Measurements from ENCODE around the gene HSPA13. TPM values are rescaled to one million over a fixed set of nuclear protein-coding genes. Genes with fewer than 3 reads are reported as not detected.

HSPA13 gene, protein sequence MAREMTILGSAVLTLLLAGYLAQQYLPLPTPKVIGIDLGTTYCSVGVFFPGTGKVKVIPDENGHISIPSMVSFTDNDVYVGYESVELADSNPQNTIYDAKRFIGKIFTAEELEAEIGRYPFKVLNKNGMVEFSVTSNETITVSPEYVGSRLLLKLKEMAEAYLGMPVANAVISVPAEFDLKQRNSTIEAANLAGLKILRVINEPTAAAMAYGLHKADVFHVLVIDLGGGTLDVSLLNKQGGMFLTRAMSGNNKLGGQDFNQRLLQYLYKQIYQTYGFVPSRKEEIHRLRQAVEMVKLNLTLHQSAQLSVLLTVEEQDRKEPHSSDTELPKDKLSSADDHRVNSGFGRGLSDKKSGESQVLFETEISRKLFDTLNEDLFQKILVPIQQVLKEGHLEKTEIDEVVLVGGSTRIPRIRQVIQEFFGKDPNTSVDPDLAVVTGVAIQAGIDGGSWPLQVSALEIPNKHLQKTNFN
- total RNA-seq = 12.5 TPM

DNA sequence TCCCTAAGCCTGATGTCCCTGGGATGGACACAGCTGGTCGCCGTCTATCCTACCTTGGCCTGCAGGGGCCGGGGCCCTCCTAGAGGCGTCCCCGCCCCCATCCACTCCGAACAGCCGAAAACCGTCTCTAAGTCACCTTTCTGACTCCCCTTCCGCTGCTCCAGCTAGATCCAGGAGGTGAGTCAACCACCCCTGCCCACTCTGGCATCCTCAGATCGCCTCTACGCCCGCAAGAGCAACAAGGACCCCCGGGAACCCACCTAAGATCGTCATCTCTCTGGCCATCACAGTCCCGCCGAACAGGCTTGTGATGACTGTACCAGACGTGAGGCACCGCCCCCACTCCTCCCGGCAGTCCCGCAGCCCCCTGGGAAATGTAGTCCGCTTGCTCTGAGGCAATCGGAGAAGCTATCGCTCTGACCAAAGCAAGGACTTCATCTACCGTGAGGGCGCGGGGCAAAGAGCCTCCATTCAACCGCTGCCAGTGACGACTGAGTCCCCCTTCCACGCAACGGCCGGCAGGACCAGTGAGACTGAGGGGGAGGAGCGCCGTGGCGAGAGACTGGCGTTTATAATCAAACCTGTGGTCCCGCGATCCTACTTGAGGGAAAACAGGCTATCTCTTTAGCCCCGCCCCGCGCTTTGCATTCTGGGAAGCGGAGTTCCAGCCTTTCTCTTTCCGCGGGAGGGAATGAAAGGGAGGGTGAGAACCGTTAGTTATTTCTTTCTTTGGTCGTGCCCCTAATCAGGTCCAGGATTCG is at the start of gene HSPA13:
HSPA13 (minus strand) TSS at position 312 of the 761 bp plus-strand sequence; CDS start at position 285, 27 bp downstream.
- H3K36me3 ChIP-seq = peaks cover 0 to 7% of the 10 kb centered on the region in 2 donors
- H3K9me3 ChIP-seq = no peaks in the 10 kb centered on the region
- TF ChIP-seq POLR2AphosphoS5 (IDR thresholded peaks at IDR 0.05; ENCODE audit: insufficient read depth in 1 of 2, low read depth in 1 of 2) = peak; percentile 91 to 98
- TF ChIP-seq POLR2A (IDR thresholded peaks at IDR 0.05) = peak in 1 of 2 donors; percentile 67
- TF ChIP-seq, protein P1, sequence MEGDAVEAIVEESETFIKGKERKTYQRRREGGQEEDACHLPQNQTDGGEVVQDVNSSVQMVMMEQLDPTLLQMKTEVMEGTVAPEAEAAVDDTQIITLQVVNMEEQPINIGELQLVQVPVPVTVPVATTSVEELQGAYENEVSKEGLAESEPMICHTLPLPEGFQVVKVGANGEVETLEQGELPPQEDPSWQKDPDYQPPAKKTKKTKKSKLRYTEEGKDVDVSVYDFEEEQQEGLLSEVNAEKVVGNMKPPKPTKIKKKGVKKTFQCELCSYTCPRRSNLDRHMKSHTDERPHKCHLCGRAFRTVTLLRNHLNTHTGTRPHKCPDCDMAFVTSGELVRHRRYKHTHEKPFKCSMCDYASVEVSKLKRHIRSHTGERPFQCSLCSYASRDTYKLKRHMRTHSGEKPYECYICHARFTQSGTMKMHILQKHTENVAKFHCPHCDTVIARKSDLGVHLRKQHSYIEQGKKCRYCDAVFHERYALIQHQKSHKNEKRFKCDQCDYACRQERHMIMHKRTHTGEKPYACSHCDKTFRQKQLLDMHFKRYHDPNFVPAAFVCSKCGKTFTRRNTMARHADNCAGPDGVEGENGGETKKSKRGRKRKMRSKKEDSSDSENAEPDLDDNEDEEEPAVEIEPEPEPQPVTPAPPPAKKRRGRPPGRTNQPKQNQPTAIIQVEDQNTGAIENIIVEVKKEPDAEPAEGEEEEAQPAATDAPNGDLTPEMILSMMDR (IDR thresholded peaks at IDR 0.05) = no peak
- H3K27ac ChIP-seq = peak within 1 kb of the TSS; percentile 90
- peak within 1 kb of the TSS; percentile 70 to 86 for H3K4me3 ChIP-seq
- intact Hi-C loops (cut with DNase I) = no loop called here
- peak; percentile 99 to 100 for DNase-seq (ENCODE audit: extremely low spot score in 2 of 2)
- H3K4me1 ChIP-seq = peaks cover 29% of the 10 kb centered on the region
- H3K27me3 ChIP-seq = no peaks in the 10 kb centered on the region

DNA sequence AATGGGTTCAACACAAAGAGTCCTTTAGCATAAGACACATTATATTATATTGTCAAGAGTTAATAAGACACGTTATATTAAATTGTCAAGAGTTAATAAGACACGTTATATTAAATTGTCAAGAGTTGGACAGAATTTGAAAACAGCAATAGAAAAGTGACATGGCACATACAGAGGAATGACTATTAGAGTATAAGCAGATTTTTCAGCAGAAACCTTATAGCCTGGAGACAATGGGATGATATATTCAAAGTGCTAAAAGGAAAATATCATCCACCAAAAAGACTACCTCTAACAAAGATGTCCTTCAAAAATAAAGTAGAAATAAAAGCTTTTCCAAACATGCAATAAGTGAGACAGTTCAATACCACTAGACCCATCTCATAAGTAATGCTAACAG is 36.0 kb upstream of the HSPA13 start:
- H3K4me3 ChIP-seq = no peak overlapping the region
- H3K9me3 ChIP-seq = peaks cover 6% of the 10 kb centered on the region
- intact Hi-C loops (cut with DNase I) = no loop called here
- no peaks in the 10 kb centered on the region for H3K4me1 ChIP-seq
- H3K27ac ChIP-seq = no peak overlapping the region
- DNase-seq (ENCODE audit: extremely low spot score in 2 of 2) = no peak
- TF ChIP-seq, protein P1 (IDR thresholded peaks at IDR 0.05) = no peak
- TF ChIP-seq POLR2AphosphoS5 (IDR thresholded peaks at IDR 0.05; ENCODE audit: insufficient read depth in 1 of 2, low read depth in 1 of 2) (no peak), POLR2A (IDR thresholded peaks at IDR 0.05) (no peak)
- H3K36me3 ChIP-seq = no peaks in the 10 kb centered on the region
- H3K27me3 ChIP-seq = no peaks in the 10 kb centered on the region

DNA sequence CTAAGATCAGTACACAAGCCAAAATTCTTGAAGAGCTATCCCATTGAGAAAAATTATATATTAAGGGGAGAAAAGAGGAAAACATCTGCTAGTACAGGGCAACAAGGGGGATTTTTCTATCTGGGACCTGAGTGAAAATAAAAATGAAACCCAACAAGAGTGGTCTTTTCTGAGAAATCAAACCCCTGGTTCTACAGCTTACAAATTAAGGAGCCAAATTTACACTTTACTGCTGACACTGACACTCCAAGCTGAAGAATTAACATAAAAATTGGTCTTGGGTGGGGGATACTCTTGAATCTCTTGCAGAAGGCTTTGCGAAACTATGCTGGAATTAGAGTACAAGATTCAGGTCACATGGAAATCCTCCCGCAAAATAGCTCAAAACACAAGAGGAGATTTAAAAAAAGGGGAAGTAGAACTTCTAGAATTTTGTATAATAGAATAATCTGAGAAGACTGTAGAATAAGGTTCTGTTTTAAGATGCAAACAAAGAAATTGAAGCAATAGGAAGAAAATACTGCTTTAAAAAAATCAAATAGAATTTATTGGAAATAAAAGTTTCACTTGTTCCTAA is 32.1 kb upstream of the HSPA13 start:
- H3K27ac ChIP-seq = no peak overlapping the region
- no peaks in the 10 kb centered on the region for H3K36me3 ChIP-seq
- no peaks in the 10 kb centered on the region for H3K27me3 ChIP-seq
- no peaks in the 10 kb centered on the region for H3K4me1 ChIP-seq
- H3K4me3 ChIP-seq = no peak overlapping the region
- no peak for DNase-seq (ENCODE audit: extremely low spot score in 2 of 2)
- intact Hi-C loops (cut with DNase I) = no loop called here
- no peak for TF ChIP-seq POLR2A (IDR thresholded peaks at IDR 0.05)
- TF ChIP-seq, protein P1 (IDR thresholded peaks at IDR 0.05) = no peak
- TF ChIP-seq POLR2AphosphoS5 (IDR thresholded peaks at IDR 0.05; ENCODE audit: insufficient read depth in 1 of 2, low read depth in 1 of 2) = no peak
- H3K9me3 ChIP-seq = peaks cover 6% of the 10 kb centered on the region

DNA sequence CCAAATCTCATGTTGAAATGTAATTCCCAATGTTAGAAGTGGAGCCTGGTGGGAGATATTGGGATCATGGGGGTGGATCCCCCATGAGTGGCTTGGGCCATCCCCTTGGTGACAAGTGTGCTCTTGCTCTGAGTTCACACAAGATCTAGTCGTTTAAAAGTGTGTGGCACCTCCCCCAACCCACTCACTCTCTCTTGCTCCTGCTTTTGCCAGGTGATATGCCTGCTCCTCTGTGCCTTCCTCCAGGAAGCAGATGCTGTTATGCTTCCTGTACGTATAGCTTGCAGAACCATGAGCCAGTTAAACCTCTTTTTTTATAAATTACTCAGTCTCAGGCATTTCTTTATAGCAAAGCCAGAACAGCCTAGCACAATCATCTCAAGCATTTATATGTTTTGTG is 23.0 kb upstream of the HSPA13 start:
- TF ChIP-seq, protein P1 (IDR thresholded peaks at IDR 0.05) = no peak
- TF ChIP-seq POLR2A (IDR thresholded peaks at IDR 0.05) = no peak
- no peak for TF ChIP-seq POLR2AphosphoS5 (IDR thresholded peaks at IDR 0.05; ENCODE audit: insufficient read depth in 1 of 2, low read depth in 1 of 2)
- intact Hi-C loops (cut with DNase I) = no loop called here
- H3K27ac ChIP-seq = no peak overlapping the region
- H3K9me3 ChIP-seq = no peaks in the 10 kb centered on the region
- no peaks in the 10 kb centered on the region for H3K4me1 ChIP-seq
- no peak for DNase-seq (ENCODE audit: extremely low spot score in 2 of 2)
- no peaks in the 10 kb centered on the region for H3K27me3 ChIP-seq
- H3K36me3 ChIP-seq = no peaks in the 10 kb centered on the region
- no peak overlapping the region for H3K4me3 ChIP-seq
